ENCODE measurements around the gene MDC1. TPM values are rescaled to one million over a fixed set of nuclear protein-coding genes. Genes with fewer than 3 reads are reported as not detected.

MDC1 gene
- total and polyA plus RNA-seq, 8 donors, result 12.3 to 28.0 (median 15.5) TPM

DNA sequence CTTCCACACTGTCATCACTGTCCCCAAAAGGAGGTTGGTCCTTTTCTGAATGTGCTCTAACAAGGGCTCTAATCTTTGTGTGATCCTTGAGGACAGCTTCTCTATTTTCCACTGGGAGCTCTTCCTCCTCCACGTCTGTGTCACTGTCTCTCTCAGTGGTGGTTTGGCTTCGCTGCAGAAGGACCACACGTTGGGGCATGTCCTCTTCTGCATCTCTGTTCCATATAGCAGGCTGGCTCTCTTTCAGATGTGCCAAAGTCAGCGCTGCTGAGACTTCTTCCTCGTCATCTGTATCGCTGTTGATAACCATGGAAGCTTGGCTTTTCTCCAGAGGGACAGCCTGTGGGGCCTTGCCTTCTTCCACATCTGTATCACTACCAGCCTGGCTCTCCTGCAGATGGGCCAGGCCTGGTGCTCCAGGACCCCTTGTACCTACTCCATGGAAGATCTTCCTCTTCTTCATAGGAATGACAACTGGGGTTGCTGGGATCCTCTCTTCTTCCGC lies 4.6 kb downstream of the MDC1 start:
- FAIRE-seq, result no peak
- Histone ChIP-seq H3K27ac (no peak overlapping the region), H3K27me3 (no peaks in the 10 kb centered on the region), H3K4me3 (no peak overlapping the region), H3K36me3 (peaks cover 0 to 23% (median 5%) of the 10 kb centered on the region in 3 donors), H3K4me1 (peaks cover 0 to 5% (median 1%) of the 10 kb centered on the region in 3 donors), H3K9me3 (no peaks in the 10 kb centered on the region)
- 77 to 85% methylated on average over 7 of the region's 7 CpGs for WGBS, 2 donors
- no peak for DNase-seq
- intact Hi-C loops (cut with DNase I), result no loop called here
- no peak for ATAC-seq
- TF ChIP-seq, protein P1, sequence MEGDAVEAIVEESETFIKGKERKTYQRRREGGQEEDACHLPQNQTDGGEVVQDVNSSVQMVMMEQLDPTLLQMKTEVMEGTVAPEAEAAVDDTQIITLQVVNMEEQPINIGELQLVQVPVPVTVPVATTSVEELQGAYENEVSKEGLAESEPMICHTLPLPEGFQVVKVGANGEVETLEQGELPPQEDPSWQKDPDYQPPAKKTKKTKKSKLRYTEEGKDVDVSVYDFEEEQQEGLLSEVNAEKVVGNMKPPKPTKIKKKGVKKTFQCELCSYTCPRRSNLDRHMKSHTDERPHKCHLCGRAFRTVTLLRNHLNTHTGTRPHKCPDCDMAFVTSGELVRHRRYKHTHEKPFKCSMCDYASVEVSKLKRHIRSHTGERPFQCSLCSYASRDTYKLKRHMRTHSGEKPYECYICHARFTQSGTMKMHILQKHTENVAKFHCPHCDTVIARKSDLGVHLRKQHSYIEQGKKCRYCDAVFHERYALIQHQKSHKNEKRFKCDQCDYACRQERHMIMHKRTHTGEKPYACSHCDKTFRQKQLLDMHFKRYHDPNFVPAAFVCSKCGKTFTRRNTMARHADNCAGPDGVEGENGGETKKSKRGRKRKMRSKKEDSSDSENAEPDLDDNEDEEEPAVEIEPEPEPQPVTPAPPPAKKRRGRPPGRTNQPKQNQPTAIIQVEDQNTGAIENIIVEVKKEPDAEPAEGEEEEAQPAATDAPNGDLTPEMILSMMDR (IDR thresholded peaks at IDR 0.05), result no peak

DNA sequence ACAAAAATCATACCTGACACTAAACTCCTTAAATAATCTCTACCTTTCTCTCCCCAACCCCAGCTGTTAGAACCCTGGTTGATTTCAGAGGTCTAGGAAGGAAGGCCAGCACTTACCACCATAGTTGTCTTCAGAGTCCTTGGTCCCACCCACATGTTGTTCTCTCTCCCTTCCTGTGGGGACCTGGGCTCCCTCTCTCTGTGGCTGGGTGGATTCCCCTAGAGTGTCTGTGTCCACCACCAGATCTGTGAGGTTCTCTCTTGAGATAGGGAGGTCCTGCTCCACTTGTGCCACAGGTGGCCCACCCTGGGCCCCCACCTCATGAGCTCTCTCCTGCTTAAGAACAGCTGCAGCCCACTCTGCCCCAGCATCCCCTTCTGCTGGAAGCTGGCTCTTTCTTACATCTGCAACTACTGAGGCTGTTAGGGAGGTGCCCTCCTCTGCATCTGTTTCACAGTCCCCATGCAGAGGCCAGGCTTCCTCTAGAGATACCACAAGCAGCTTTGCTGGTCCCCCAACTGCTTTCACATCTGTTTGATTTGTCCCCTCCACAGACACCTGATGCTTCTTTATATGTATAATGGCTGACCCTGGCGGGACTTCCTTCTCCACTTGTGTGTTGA lies 5.2 kb downstream of the MDC1 start:
- intact Hi-C loops (cut with DNase I), result no loop called here
- FAIRE-seq (no peak), DNase-seq (no peak)

DNA sequence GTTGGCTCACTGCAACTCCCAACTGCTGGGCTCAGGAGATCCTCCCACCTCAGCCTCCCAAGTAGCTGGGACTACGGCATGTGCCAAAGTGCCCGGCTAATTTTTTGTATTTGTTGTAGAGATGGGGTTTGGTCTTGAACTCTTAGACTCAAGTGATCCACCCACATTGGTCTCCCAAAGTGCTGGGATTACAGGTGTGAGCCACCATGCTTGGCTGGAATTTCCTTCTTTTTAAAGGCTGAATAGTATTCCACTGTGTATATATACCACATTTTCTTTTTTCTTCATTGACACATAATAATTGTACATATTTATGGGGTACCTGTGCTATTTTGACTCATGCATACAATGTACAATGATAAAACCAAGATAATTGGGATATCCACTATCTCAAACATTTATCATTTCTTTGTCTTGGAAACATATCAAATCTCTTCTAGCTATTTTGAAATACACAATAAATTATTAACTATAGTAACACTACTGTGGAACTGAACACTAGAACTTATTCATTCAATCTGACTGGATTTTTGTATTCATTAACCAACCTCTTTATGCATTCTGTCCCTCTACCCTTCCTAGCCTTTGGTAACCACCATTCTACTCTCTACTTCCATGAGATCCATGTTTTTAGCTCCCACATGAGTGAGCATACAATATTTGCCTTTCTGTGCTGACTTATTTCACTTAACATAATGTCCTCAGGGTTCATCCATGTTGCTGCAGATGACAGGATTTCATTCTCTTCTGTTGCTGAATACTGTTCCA lies 7.8 kb downstream of the MDC1 start:
- H3K27ac ChIP-seq, result peak overlapping the region; percentile 11 to 58 (median 52)

More for the DNA sequence above, 5.2 kb downstream of the MDC1 start:
- TF ChIP-seq, protein P1 (IDR thresholded peaks at IDR 0.05), result no peak
- H3K27me3 ChIP-seq, result no peaks in the 10 kb centered on the region
- H3K9me3 ChIP-seq, result no peaks in the 10 kb centered on the region
- peaks cover 0 to 11% (median 5%) of the 10 kb centered on the region in 3 donors for H3K4me1 ChIP-seq
- 81 to 88% methylated on average over 1 of the region's 1 CpG for WGBS, 2 donors
- no peak overlapping the region for H3K27ac ChIP-seq
- peaks cover 0 to 23% (median 5%) of the 10 kb centered on the region in 3 donors for H3K36me3 ChIP-seq
- ATAC-seq, result no peak
- no peak overlapping the region for H3K4me3 ChIP-seq

DNA sequence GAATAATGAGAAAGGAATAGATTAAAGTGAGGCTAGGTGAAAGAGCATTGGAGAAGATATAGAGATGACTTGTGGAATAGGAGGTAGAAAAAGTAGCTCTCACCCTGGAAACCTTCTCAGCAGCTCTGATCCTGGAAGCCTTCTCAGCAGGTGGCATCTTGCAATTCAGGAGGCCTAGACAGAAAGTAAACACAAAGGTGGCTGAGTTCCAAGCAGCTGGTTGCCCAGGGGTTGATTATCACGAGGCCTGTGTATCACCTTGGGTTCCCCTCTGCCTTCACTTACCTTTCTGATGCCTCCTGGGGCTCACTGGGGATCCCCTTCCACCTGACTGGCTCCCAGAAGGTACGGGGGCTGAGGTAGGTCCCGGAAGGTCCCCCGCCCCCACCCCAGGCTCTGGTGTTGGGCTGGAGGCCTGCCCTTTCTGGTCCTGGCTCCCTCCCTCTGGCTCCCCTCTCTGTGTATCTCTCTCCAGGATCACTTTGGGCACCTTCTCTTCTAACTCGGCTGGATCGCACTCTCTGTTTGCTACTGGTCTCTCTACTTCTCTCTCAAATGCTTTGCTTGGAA lies 9.7 kb downstream of the MDC1 start:
- Histone ChIP-seq H3K36me3 (peaks cover 0 to 10% (median 0%) of the 10 kb centered on the region in 3 donors), H3K4me1 (peaks cover 0 to 12% (median 5%) of the 10 kb centered on the region in 3 donors), H3K4me3 (no peak overlapping the region), H3K27me3 (no peaks in the 10 kb centered on the region), H3K9me3 (no peaks in the 10 kb centered on the region), H3K27ac (peak overlapping the region; percentile 7 to 46 (median 32))
- DNase-seq (peak in 3 of 6 donors; percentile 32 to 53 (median 44)), ATAC-seq (peak in 3 of 4 donors; percentile 64 to 79 (median 72)), FAIRE-seq (no peak)
- intact Hi-C loops (cut with DNase I), result no loop called here
- WGBS, 2 donors, result 57 to 61% methylated on average over 6 of the region's 6 CpGs
- TF ChIP-seq, protein P1 (IDR thresholded peaks at IDR 0.05), result no peak

More for the DNA sequence above, 7.8 kb downstream of the MDC1 start:
- peaks cover 0 to 23% (median under 1%) of the 10 kb centered on the region in 3 donors for H3K36me3 ChIP-seq
- WGBS, 2 donors, result 93 to 94% methylated on average over 2 of the region's 2 CpGs
- TF ChIP-seq, protein P1 (IDR thresholded peaks at IDR 0.05), result no peak
- no peaks in the 10 kb centered on the region for H3K9me3 ChIP-seq
- H3K4me3 ChIP-seq, result no peak overlapping the region
- DNase-seq (peak in 1 of 6 donors; percentile 7), ATAC-seq (peak; percentile 60 to 80 (median 68)), FAIRE-seq (no peak)
- H3K27me3 ChIP-seq, result no peaks in the 10 kb centered on the region
- intact Hi-C loops (cut with DNase I), result no loop called here
- peaks cover 0 to 12% (median 5%) of the 10 kb centered on the region in 3 donors for H3K4me1 ChIP-seq

Measured in pancreas (tissue), 10 donors.